ENCODE results near the gene PAK2. TPM values are rescaled to one million over a fixed set of nuclear protein-coding genes. Genes with fewer than 3 reads are reported as not detected.

Gene PAK2
- total RNA-seq, 1 donor = 57.0 TPM

GRCh38 chr3:196796317-196796716 is 56.7 kb downstream of the PAK2 start:
- no peak overlapping the region for H3K4me3 ChIP-seq (ENCODE audit: low read depth, low read length)
- TF ChIP-seq CTCF (IDR thresholded peaks at IDR 0.05; ENCODE audit: insufficient read depth, low read depth, low read length) = no peak
- no peak for DNase-seq (ENCODE audit: low read depth)

- no peak for TF ChIP-seq CTCF (IDR thresholded peaks at IDR 0.05; ENCODE audit: insufficient read depth, low read depth, low read length)
- DNase-seq (ENCODE audit: low read depth) = no peak
Measured at GRCh38 chr3:196800742-196801434, 61.2 kb downstream of the PAK2 start.

GRCh38 chr3:196803891-196804468 is 64.3 kb downstream of the PAK2 start:
- TF ChIP-seq CTCF (IDR thresholded peaks at IDR 0.05; ENCODE audit: insufficient read depth, low read depth, low read length) = no peak
- no peak for DNase-seq (ENCODE audit: low read depth)

More at GRCh38 chr3:196800742-196801434, 61.2 kb downstream of the PAK2 start:
- H3K4me3 ChIP-seq (ENCODE audit: low read depth, low read length) = no peak overlapping the region

DNA sequence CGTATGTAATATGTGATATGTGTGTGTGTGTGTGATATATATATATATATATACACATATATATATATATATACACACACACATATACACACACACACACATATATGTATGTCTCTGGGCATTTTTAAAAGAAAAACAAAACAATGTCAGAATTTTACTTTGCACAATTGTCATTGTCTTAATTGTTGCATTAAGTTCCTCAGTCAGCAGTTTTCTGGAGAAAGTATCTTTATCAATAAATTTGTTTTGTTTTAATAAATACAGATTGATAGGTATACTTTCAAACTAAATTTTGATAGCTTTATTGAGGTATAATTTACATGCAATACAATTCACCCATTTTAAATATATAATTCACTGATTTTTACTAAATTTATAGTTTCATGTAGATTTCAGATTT is 65.1 kb downstream of the PAK2 start:
- no peak for DNase-seq (ENCODE audit: low read depth)
- H3K4me3 ChIP-seq (ENCODE audit: low read depth, low read length) = no peak overlapping the region
- TF ChIP-seq CTCF (IDR thresholded peaks at IDR 0.05; ENCODE audit: insufficient read depth, low read depth, low read length) = no peak

More at GRCh38 chr3:196803891-196804468, 64.3 kb downstream of the PAK2 start:
- H3K4me3 ChIP-seq (ENCODE audit: low read depth, low read length) = no peak overlapping the region

DNA sequence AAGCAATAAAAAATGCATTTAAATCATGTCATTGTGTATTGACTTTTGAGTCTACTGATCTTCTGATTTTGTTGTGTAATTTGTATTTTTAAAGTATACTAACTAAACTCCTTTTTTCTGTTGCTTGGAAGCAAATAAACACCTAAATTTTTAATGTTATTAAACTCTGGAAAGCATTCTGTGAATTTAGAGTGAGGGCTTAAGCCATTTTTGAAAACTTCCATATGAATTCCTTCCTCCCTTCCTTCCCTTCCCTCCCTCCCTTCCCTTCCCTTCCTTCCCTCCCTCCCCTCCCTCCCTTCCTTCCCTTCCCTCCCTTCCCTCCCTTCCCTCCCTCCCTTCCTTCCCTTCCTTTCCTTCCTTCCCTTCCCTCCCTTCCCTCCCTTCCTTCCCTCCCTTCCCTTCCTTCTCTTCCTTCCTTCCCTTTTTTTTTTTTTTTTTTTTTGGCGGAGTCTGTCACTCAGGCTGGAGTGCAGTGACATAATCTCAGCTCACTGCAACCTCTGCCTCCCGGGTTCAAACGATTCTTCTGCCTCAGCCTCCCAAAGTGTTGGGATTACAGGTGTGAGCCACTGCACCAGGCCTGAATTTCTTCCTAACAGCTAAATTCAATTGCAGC is 71.4 kb downstream of the PAK2 start:
- no peak overlapping the region for H3K4me3 ChIP-seq (ENCODE audit: low read depth, low read length)
- no peak for TF ChIP-seq CTCF (IDR thresholded peaks at IDR 0.05; ENCODE audit: insufficient read depth, low read depth, low read length)
- no peak for DNase-seq (ENCODE audit: low read depth)

- DNase-seq (ENCODE audit: low read depth) = no peak
- no peak overlapping the region for H3K4me3 ChIP-seq (ENCODE audit: low read depth, low read length)
- no peak for TF ChIP-seq CTCF (IDR thresholded peaks at IDR 0.05; ENCODE audit: insufficient read depth, low read depth, low read length)
Measured at GRCh38 chr3:196812853-196813252, 73.2 kb downstream of the PAK2 start.
